Right lobe of liver (tissue), 6 donors: Measurements from ENCODE around the gene CRTAC1. TPM values are rescaled to one million over a fixed set of nuclear protein-coding genes. Genes with fewer than 3 reads are reported as not detected.

ENCODE experiments used
- ATAC-seq, 4 donors: fragments of 200-7000 bp; cut with Tn5 transposase; one replicate each; pipeline ENCODE4 v1.9.1; 2020; ENCODE audit warnings: mild to moderate bottlenecking in 4 of 4, moderate library complexity in 4 of 4
- DNase-seq, 3 donors: peaks; one replicate each; pipeline ENCODE4 v3.0.0-alpha.2; 2020
- H3K27ac ChIP-seq, 3 donors: fragments of 200-600 bp; one replicate each; pipeline ENCODE4 v1.8.0; 2022
- H3K27me3 ChIP-seq, 2 donors: fragments of 200-600 bp; one replicate each; pipeline ENCODE4 v1.8.0; 2022
- H3K36me3 ChIP-seq, 4 donors: fragments of 200-600 bp; sonication (generic) in 1 of 4; one replicate each; pipeline versions ENCODE4 v1.5.1 to v1.8.0; 2017 to 2022; ENCODE audit warnings: control low read depth in 1 of 4
- H3K4me1 ChIP-seq, 4 donors: fragments of 200-600 bp; sonication (generic) in 1 of 4; one replicate each; pipeline versions ENCODE4 v1.5.1 to v1.8.0; 2017 to 2022; ENCODE audit warnings: control low read depth in 1 of 4
- H3K4me3 ChIP-seq, 3 donors: fragments of 200-600 bp; one replicate each; pipeline ENCODE4 v1.8.0; 2022
- H3K9me3 ChIP-seq, 4 donors: fragments of 200-600 bp; sonication (generic) in 1 of 4; one replicate each; pipeline versions ENCODE4 v1.5.1 to v1.8.0; 2017 to 2022; ENCODE audit warnings: control low read depth in 1 of 4
- POLR2A ChIP-seq: fragments of 450-650 bp; IDR thresholded peaks from one replicate; pipeline ENCODE4 v1.6.1; 2017; ENCODE audit warnings: antibody characterized with exemption, mild to moderate bottlenecking
- WGBS: methylation state at CpG from one replicate; pipeline ENCODE4 v1.1.6; 2018; ENCODE audit warnings: low coverage, low lambda C conversion rate; ENCODE audit not compliant: insufficient coverage; ENCODE audit errors: missing lambda C conversion rate; 5-methylcytosine and 5-hydroxymethylcytosine counted together
- intact Hi-C, 2 donors: fragments of 100-400 bp; cut with DNase I; formaldehyde crosslinking; loops; one replicate each; pipeline versions ENCODE4 v1.11.2 to v1.14.1; 2022
- total RNA-seq, 6 experiments: library from RNA; depleted of rRNA in 2 of 6; stranded (reverse); fragments of >200 nt in 2 of 6; fragmentation: NEBNext Ultra II Directional in 3 of 6; extraction: Animal tissue kit (Norgen Biotek cat#: 25700) in 3 of 6; gene quantifications; one replicate each; pipeline versions ENCODE4 v1.1.0 to v1.2.4, GENCODE V29; 2016 to 2023
- TF ChIP-seq, protein P1 (sequence below), 4 donors: fragments of 200-600 bp in 3 of 4; fragments of 450-650 bp in 1 of 4; IDR thresholded peaks; one replicate each; pipeline versions ENCODE4 v1.5.1 to v1.8.0; 2016 to 2022; ENCODE audit warnings: antibody characterized with exemption in 4 of 4, mild to moderate bottlenecking in 2 of 4
- donor health status: DM: no; HTN: yes; CAD: no.
- donor health status: DM: no; HTN: no; CAD: no.
- donor health status: DM: no; HTN: no; CAD: no.
- donor health status: DM: no; HTN: yes; CAD: no.
- donor health status: DM: no; HTN: yes; CAD: no.

Gene CRTAC1
- total RNA-seq, 6 experiments from 2014 or later: 0.20 TPM; not detected in 5

DNA sequence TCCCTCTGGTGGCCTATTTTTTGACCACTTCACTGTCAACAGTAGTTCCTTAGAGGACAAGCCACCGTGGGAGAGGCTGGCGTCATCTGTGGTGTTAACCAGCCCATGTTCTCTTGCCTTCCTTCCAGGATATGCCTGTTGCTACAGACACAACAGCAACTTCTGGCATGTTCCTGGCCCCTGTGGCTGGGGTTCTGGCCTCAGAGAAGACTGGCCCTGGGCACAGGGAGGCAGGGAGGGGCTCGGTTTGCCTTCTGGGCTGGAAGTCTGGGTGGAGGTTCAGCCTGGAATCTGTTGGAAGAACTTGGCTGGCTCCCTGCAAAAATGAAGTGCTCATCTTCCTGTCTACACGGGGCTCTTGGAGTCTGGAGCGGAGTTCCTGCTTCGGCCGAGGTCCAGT is 155.0 kb downstream of the CRTAC1 start:
- no peak overlapping the region for H3K27ac ChIP-seq
- no peak overlapping the region for H3K4me3 ChIP-seq
- H3K36me3 ChIP-seq: no peaks in the 10 kb centered on the region
- intact Hi-C loops: no loop called here
- TF ChIP-seq POLR2A: no peak
- TF ChIP-seq, protein P1, sequence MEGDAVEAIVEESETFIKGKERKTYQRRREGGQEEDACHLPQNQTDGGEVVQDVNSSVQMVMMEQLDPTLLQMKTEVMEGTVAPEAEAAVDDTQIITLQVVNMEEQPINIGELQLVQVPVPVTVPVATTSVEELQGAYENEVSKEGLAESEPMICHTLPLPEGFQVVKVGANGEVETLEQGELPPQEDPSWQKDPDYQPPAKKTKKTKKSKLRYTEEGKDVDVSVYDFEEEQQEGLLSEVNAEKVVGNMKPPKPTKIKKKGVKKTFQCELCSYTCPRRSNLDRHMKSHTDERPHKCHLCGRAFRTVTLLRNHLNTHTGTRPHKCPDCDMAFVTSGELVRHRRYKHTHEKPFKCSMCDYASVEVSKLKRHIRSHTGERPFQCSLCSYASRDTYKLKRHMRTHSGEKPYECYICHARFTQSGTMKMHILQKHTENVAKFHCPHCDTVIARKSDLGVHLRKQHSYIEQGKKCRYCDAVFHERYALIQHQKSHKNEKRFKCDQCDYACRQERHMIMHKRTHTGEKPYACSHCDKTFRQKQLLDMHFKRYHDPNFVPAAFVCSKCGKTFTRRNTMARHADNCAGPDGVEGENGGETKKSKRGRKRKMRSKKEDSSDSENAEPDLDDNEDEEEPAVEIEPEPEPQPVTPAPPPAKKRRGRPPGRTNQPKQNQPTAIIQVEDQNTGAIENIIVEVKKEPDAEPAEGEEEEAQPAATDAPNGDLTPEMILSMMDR (IDR thresholded peaks at IDR 0.05): no peak
- H3K4me1 ChIP-seq: no peaks in the 10 kb centered on the region
- DNase-seq: no peak
- H3K27me3 ChIP-seq: no peaks in the 10 kb centered on the region
- ATAC-seq: no peak
- no peaks in the 10 kb centered on the region for H3K9me3 ChIP-seq
- 47% methylated on average over 2 of the region's 7 CpGs for WGBS

DNA sequence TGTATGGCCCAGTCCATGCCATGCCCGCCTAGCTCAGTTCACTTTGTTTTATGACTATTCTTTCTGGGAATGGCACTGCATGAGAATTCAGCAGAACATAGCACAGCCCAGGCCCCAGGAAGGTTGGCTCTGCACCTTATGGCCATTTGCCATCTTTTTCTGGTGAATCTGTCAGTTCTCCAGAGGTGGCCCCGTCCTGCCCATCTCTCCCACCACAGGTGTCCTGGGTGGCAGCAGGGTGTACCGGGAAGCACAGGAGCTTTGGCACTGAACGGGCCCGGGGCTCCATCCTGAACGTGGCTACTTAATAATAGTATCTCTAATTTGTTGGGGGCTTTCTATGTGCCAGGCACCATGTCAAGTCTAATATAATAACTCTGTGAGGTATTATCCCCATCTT is 156.1 kb downstream of the CRTAC1 start:
- Histone ChIP-seq H3K4me1 (no peaks in the 10 kb centered on the region), H3K27me3 (no peaks in the 10 kb centered on the region), H3K9me3 (no peaks in the 10 kb centered on the region), H3K4me3 (no peak overlapping the region), H3K27ac (no peak overlapping the region), H3K36me3 (no peaks in the 10 kb centered on the region)
- no peak for DNase-seq
- ATAC-seq: no peak
- TF ChIP-seq, protein P1 (IDR thresholded peaks at IDR 0.05): no peak
- no peak for TF ChIP-seq POLR2A
- intact Hi-C loops: no loop called here
- 46% methylated on average over 5 of the region's 6 CpGs for WGBS

DNA sequence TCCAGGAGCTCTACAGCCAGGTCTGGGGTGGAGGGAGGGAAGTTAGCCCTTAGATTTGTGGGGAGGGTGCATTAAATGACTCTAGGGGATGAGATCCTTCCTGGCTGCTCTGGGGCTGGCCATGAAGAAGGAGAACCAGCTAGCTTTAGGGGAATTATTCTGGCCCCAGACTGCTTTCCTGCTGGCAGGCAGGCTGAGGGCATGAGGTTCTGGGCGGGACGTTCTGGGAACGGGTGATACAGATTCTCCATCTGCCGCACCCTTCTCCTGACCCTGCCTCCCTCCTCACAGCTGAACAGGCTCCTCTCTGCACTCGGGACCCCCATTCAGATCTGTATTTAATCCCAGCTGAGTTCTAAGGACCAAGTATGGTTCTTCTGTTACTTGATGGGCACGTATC is 156.9 kb downstream of the CRTAC1 start:
- Histone ChIP-seq H3K27me3 (no peaks in the 10 kb centered on the region), H3K4me3 (no peak overlapping the region), H3K9me3 (no peaks in the 10 kb centered on the region), H3K27ac (no peak overlapping the region), H3K36me3 (no peaks in the 10 kb centered on the region), H3K4me1 (no peaks in the 10 kb centered on the region)
- no peak for DNase-seq
- ATAC-seq: no peak
- TF ChIP-seq, protein P1 (IDR thresholded peaks at IDR 0.05): no peak
- TF ChIP-seq POLR2A: no peak
- WGBS: 18% methylated on average over 2 of the region's 6 CpGs
- intact Hi-C loops: no loop called here

DNA sequence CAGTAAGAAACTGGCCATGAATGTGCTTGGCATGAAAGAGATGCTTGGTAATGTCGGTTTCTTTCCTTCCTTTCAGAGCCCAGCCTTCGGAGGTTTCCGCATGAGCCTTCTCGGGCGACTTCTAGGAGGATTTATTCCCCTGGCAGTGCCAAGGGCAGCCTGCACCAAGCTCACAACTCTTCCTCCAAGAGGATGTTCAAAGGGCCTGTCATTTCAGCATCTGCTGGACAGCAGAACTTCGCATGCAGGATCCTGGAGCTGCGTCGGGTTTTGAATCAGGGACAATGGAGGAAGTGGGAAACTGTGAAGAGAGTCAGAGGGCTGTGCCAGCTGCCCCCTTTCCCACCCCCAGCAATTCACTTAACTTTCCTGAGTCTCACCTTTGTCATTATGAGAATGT is 159.4 kb downstream of the CRTAC1 start:
- Histone ChIP-seq H3K27me3 (no peaks in the 10 kb centered on the region), H3K9me3 (no peaks in the 10 kb centered on the region), H3K4me1 (no peaks in the 10 kb centered on the region), H3K27ac (no peak overlapping the region), H3K36me3 (no peaks in the 10 kb centered on the region), H3K4me3 (no peak overlapping the region)
- ATAC-seq (no peak), DNase-seq (no peak)
- 67% methylated on average over 7 of the region's 8 CpGs for whole genome bisulfite sequencing
- TF ChIP-seq POLR2A: no peak
- TF ChIP-seq, protein P1 (IDR thresholded peaks at IDR 0.05): no peak
- intact Hi-C loops: no loop called here
